NOMO-1 treated with dmso at 0.1 percent for 144 hours (cell line): ENCODE results near the gene CDC16.
"Not testable (repeated sequence)": the region's sequence is repeated elsewhere in the genome, so short reads cannot be mapped to it uniquely, and the experiment has no call there.

Source experiments
- DNase-seq: peaks from one replicate; lab custom pipeline; 2025; ENCODE audit not compliant: unreplicated experiment; lab: John Stamatoyannopoulos, UW

Gene CDC16

GRCh38 chr13:114226699-114227323, 7.9 kb upstream of the CDC16 start:
- peak; percentile 40 for DNase-seq

DNA sequence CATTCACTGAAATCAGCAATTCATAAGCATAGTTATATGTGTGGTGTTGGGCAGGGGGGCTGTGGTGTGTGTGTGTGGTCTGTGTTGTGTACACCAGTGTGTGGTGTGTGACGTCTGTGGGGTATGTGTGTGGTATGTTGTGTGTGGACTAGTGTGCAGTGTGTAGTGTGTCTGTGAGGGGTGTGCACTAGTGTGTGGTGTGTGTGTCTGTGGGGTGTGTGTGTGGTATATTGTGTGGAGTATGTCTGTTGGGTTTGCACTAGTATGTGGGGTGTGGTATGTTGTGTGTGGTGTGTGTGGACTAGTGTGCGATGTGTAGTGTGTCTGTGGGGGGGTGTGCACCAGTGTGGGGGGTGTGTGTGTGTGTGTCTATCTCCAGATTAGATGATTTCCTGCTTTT, 7.2 kb upstream of the CDC16 start:
- no peak for DNase-seq

- no peak for DNase-seq
Observed at GRCh38 chr13:114228176-114228575, 6.5 kb upstream of the CDC16 start.

DNA sequence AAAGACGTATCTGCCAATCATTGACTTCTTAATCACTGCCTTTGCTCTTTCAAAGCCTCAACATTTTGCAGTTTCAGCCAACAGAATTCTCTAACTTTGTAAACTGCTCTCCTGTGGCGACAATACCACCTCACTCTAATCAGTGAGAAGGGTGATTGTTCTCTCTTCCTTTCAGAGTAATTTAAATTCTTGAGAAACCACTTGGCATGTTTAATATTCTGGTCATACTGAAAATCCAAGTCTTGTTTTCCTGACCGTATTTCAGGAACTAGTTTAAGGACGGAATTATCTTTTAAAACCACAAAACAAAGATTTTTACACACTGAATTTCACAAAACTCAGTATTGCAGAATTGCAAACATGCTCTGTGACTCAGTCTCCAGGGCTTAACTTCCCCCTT, 5.2 kb upstream of the CDC16 start:
- DNase-seq: no peak

DNA sequence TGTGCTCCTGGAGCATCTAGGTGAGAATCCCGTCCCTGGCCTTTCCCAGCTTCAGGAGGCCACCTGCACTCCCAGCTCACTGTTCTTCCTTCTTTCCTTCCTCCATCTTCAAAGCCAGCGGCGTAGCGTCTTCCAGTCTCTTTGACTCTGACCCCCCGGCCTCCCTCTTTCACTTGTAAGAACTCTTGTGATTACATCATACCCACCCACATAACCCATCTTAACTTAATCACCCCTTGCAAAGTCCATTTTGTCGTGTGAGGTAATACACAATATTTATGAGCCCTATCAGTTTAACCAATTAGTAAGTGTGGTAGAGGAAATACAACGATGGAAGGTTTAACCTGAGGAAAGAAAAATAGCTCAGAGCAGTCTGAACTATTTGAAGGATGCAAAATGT, 4.6 kb upstream of the CDC16 start:
- DNase-seq: peak; percentile 61

- no peak for DNase-seq
Observed at GRCh38 chr13:114230575-114230974, 4.1 kb upstream of the CDC16 start.

- DNase-seq: no peak
Observed at GRCh38 chr13:114231886-114232285, 2.8 kb upstream of the CDC16 start.

GRCh38 chr13:114234266-114234644, 442 bp upstream of the CDC16 start:
- no peak for DNase-seq

GRCh38 chr13:114235697-114236096, 1.0 kb downstream of the CDC16 start:
- DNase-seq: no peak

- no peak for DNase-seq
Observed at GRCh38 chr13:114236227-114236626, 1.5 kb downstream of the CDC16 start.

DNA sequence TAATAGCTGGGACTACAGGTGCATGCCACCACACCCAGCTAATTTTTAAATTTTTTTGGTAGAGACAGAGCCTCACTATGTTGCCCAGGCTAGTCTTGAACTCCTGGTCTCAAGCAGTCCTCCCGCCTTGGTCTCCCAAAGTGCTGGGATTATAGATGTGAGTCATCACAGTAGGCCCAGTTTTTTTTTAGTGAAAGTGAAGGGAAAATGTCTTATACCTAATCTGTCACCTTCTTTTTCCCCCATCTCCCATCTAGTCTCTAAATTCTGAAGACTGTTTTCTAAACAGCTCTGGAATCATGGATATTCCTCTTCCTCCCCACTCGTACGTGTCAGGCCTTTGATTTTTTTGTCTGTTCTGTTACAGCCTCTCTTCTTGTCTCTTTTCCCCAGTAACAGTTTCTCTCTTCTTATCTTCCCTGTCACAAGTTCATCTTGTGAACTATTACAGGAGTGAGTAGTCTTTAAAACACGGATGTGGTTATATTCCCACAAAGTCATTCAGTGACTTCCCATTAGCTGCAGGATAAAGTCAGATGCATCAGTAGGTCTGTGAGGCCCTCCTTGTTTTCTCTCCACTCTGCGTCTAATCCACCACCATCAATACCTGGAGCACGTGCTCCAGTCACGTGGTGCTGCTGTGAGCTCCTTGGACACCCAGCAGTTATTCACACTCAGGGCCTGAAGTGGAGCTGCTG, 2.9 kb downstream of the CDC16 start:
- DNase-seq: no peak

GRCh38 chr13:114241918-114242317, 7.2 kb downstream of the CDC16 start:
- no peak for DNase-seq

DNA sequence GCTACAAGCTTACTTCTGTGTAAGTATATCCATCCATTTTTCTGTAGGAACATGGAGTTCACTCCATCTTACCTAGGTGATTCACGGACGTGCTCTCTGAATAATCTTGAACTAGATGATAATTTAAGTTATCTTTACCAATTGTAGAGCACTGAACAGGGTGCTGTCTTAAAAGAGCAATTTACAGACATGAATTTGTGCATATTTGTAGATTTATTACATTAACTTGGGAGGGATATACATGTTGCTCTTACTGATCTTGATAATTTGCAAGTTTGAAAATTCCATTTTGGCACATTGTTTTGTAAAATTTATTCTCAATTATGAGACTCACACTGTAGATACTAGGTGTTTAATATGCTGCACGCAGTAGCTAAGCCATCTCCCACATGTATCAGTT, 9.3 kb downstream of the CDC16 start:
- no peak for DNase-seq

GRCh38 chr13:114244637-114245036, 9.9 kb downstream of the CDC16 start:
- no peak for DNase-seq

GRCh38 chr13:114248011-114248410, 13.3 kb downstream of the CDC16 start:
- no peak for DNase-seq

DNA sequence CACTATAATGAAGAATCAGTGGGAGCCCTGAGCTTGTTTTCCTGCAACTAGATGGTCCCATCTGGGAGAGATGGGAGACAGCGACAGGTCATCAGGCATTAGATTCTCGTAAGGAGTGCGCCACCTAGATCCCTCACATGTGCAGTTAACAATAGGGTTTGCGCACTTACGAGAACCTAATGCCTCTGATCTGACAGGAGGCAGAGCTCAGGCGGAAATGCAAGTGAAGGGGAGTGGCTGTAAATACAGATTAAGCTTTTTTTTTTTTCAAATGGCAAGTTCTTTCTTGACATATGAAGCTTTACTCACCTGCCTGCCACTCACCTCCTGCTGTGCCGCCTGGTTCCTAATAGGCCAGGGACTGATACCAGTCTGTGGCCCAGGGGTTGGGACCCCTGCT, 14.4 kb downstream of the CDC16 start:
- DNase-seq: no peak

GRCh38 chr13:114251639-114252440, 17.1 kb downstream of the CDC16 start:
- not testable (repeated sequence) for DNase-seq

DNA sequence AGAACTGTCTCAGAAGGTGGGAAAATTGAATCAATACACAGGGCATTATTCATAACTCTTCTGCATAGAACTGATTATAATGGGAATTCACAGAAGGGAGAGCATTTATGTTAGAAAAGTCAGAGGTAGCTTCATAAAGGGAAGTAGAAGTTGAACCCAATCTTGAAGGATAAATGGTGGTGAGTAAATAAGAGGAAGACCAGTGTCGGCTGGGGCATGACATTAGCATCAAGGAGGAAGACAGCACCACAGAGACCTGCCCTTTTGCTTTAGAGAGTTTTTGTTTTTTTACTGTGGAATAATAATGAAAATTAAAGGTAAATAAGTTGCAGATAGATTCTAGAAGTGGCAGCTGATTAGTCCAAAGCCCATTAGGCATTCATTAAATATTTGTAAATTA, 21.9 kb downstream of the CDC16 start:
- peak; percentile 24 for DNase-seq

- no peak for DNase-seq
Observed at GRCh38 chr13:114257014-114257413, 22.3 kb downstream of the CDC16 start.

GRCh38 chr13:114258589-114258988, 23.9 kb downstream of the CDC16 start:
- no peak for DNase-seq

DNA sequence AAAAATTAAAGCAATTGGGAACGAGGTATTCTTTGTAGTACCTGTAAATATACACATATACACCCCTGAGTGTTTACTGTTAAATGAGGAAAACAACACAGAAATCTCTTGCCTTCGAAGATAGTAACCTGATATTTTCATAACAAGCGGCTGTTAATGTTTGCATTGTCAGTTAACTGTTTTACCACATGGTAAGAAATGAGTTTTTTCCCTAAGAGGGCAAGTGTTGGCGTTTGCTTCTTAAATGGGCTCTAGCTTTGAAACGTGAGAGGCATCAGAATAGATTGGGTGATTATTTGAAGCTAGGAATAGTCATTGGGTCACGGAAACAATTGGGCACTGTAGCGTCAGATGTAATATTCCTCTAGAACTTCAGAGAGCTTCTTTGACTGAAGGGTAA, 24.7 kb downstream of the CDC16 start:
- no peak for DNase-seq

DNA sequence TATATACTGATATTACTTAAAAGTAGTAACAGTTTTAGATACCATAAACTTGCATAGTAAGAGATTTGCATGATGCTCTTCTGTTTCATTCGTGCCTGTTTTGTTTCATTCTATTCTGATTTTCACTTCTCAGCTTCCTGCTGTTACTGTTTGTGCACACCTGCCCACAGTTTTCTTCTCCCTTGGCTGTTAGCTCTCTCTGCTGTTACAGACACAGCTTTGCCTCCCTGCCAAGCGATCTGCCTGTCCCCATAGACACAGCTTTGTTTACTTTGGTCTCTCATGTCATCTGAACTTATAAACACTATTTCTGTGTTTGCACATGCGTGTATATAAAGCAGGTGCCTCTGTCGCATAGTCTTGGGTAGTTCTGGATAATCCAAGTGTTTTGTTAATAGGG, 25.3 kb downstream of the CDC16 start:
- DNase-seq: no peak
